Gastrocnemius medialis (tissue), 4 donors: ENCODE measurements around the gene MCM3AP. TPM values are rescaled to one million over a fixed set of nuclear protein-coding genes. Genes with fewer than 3 reads are reported as not detected.
"Not testable (repeated sequence)": the region's sequence is repeated elsewhere in the genome, so short reads cannot be mapped to it uniquely, and the experiment has no call there.

Experiments used
- ATAC-seq, 2 donors: fragments of 150-250 bp; one replicate each; pipeline ENCODE4 v1.9.1; 2016
- DNase-seq, 2 donors: peaks; one replicate each; pipeline ENCODE4 v3.0.0-alpha.2; 2019
- H3K27ac ChIP-seq, 4 donors: fragments of 200-600 bp; sonication (generic); 1 replicate in 1 of 4; 2 replicates in 3 of 4; pipeline ENCODE4 v1.5.1; 2016 to 2018; ENCODE audit warnings: mild to moderate bottlenecking in 2 of 4, moderate library complexity in 1 of 4
- H3K27me3 ChIP-seq, 3 donors: fragments of 200-600 bp; sonication (generic) in 2 of 3; 1 replicate in 1 of 3; 2 replicates in 2 of 3; pipeline versions ENCODE4 v1.5.1 to v1.6.0; 2016 to 2019; ENCODE audit warnings: mild to moderate bottlenecking in 1 of 3, moderate library complexity in 1 of 3
- H3K36me3 ChIP-seq, 2 donors: fragments of 200-600 bp; sonication (generic) in 1 of 2; one replicate each; pipeline ENCODE4 v1.5.1; 2017 to 2018
- H3K4me1 ChIP-seq, 2 donors: fragments of 200-600 bp; sonication (generic) in 1 of 2; one replicate each; pipeline ENCODE4 v1.5.1; 2016 to 2017; ENCODE audit warnings: mild to moderate bottlenecking in 2 of 2
- H3K4me3 ChIP-seq, 4 donors: fragments of 200-600 bp; sonication (generic) in 3 of 4; 1 replicate in 1 of 4; 2 replicates in 3 of 4; pipeline ENCODE4 v1.5.1; 2016 to 2019; ENCODE audit warnings: mild to moderate bottlenecking in 2 of 4
- H3K9me3 ChIP-seq, 3 donors: fragments of 200-600 bp; sonication (generic) in 2 of 3; 1 replicate in 1 of 3; 2 replicates in 2 of 3; pipeline ENCODE4 v1.5.1; 2016 to 2019
- POLR2A ChIP-seq, 2 donors: fragments of 450-650 bp; IDR thresholded peaks; one replicate each; pipeline ENCODE4 v1.6.1; 2017; ENCODE audit warnings: antibody characterized with exemption in 2 of 2, mild to moderate bottlenecking in 2 of 2, moderate library complexity in 2 of 2
- in situ Hi-C, 4 donors: fragments of 200-750 bp; cut with MboI; loops; one replicate each; pipeline versions ENCODE4 v1.15.0 to v1.8.0; 2017; ENCODE audit warnings: low sequenced_read_pairs in 4 of 4
- intact Hi-C: fragments of 100-400 bp; cut with DNase I; formaldehyde crosslinking; loops from one replicate; pipeline ENCODE4 v1.15.1; 2023; ENCODE audit warnings: low total_unique reads
- total RNA-seq, 4 donors: library from RNA; depleted of rRNA; stranded (reverse); fragments of >200 nt; gene quantifications; one replicate each; pipeline versions ENCODE4 v1.1.0 to v1.2.3, GENCODE V29; 2016
- TF ChIP-seq, protein P1 (sequence below), 5 experiments: fragments of 450-650 bp in 3 of 5; fragments of 200-600 bp in 2 of 5; sonication (generic) in 2 of 5; IDR thresholded peaks in 4 of 5; conservative IDR thresholded peaks in 1 of 5; 1 replicate in 4 of 5; 2 replicates in 1 of 5; pipeline ENCODE4 v1.5.1; 2016 to 2019; ENCODE audit warnings: antibody characterized with exemption in 5 of 5, mild to moderate bottlenecking in 3 of 5, moderate library complexity in 3 of 5

MCM3AP gene
- total RNA-seq, 4 donors from 2014 or later, result 52.1 to 155 (median 83.2) TPM

GRCh38 chr21:46226146-46226545 lies 59.3 kb downstream of the MCM3AP start:
- H3K36me3 ChIP-seq, result peaks cover 0 to 4% of the 10 kb centered on the region in 2 donors
- in situ Hi-C loops (no loop called here), intact Hi-C loops (loop anchor here (5.0 kb wide), 1 partner anchor 254 kb away; no protein-coding TSS in a partner anchor)
- no peaks in the 10 kb centered on the region for H3K27me3 ChIP-seq
- peak overlapping the region; percentile 83 to 99 (median 90) for H3K27ac ChIP-seq
- peaks cover 36 to 46% of the 10 kb centered on the region in 2 donors for H3K4me1 ChIP-seq
- H3K9me3 ChIP-seq, result no peaks in the 10 kb centered on the region
- peak; percentile 39 to 62 for TF ChIP-seq POLR2A (IDR thresholded peaks at IDR 0.05)
- TF ChIP-seq, protein P1, sequence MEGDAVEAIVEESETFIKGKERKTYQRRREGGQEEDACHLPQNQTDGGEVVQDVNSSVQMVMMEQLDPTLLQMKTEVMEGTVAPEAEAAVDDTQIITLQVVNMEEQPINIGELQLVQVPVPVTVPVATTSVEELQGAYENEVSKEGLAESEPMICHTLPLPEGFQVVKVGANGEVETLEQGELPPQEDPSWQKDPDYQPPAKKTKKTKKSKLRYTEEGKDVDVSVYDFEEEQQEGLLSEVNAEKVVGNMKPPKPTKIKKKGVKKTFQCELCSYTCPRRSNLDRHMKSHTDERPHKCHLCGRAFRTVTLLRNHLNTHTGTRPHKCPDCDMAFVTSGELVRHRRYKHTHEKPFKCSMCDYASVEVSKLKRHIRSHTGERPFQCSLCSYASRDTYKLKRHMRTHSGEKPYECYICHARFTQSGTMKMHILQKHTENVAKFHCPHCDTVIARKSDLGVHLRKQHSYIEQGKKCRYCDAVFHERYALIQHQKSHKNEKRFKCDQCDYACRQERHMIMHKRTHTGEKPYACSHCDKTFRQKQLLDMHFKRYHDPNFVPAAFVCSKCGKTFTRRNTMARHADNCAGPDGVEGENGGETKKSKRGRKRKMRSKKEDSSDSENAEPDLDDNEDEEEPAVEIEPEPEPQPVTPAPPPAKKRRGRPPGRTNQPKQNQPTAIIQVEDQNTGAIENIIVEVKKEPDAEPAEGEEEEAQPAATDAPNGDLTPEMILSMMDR (IDR thresholded peaks at IDR 0.05 in 4 of 5, conservative IDR thresholded peaks at IDR 0.05 in 1 of 5), result no peak
- peak overlapping the region in 1 of 4 donors; percentile 15 for H3K4me3 ChIP-seq
- DNase-seq (peak; percentile 44 to 50), ATAC-seq (peak in 1 of 2 donors; percentile 43)

DNA sequence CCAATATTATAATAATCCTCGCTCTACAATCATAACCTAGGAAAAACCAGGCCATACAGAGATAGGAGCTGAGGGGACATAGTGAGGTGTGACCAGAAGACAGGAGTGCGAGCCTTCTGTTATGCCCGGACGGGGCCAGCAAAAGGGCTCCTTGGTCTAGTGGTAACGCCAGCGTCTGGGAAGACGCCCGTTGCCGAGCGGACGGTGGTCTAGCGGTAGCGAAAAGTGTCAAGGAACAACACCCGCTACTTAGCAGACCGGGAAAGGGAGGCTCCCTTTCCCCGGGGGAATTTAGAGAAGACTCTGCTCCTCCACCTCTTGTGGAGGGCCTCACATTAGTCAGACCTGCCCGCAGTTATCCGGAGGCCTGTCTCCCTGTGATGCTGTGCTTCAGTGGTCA lies 61.8 kb downstream of the MCM3AP start:
- Histone ChIP-seq H3K4me1 (peaks cover 45 to 51% of the 10 kb centered on the region in 2 donors), H3K27ac (peak overlapping the region in 2 of 4 donors; percentile 71), H3K36me3 (peaks cover 0 to 23% of the 10 kb centered on the region in 2 donors)
- DNase-seq, H3K4me3 ChIP-seq, in situ Hi-C loops, ATAC-seq, H3K27me3 ChIP-seq, H3K9me3 ChIP-seq, intact Hi-C loops: not testable (repeated sequence)

DNA sequence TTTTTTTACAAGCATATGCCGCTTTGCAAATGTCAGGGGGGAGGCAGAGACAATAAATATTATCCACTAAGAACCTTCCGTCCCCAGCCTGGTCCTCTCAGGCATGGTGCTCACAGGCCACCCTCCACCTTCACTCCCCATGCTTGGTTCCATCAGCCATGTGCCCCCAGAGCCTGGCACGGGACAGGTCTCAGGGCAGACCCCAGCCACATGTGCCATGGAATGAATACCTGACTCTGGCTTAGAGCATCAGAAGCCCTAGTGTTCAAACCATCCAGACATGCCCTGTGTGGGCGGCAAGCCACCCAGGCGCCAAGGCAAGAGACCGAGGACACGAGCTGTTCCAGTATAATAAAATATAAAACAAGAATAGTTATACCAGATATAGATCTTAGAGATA lies 62.2 kb downstream of the MCM3AP start:
- no peaks in the 10 kb centered on the region for H3K27me3 ChIP-seq
- H3K4me1 ChIP-seq, result peaks cover 49 to 55% of the 10 kb centered on the region in 2 donors
- in situ Hi-C loops, result no loop called here
- intact Hi-C loops, result no loop called here
- H3K4me3 ChIP-seq, result no peak overlapping the region
- no peaks in the 10 kb centered on the region for H3K9me3 ChIP-seq
- peak overlapping the region; percentile 71 to 78 (median 74) for H3K27ac ChIP-seq
- ATAC-seq, result no peak
- peaks cover 0 to 23% of the 10 kb centered on the region in 2 donors for H3K36me3 ChIP-seq
- DNase-seq, result no peak
- TF ChIP-seq POLR2A (IDR thresholded peaks at IDR 0.05), result no peak
- TF ChIP-seq, protein P1 (IDR thresholded peaks at IDR 0.05 in 4 of 5, conservative IDR thresholded peaks at IDR 0.05 in 1 of 5), result no peak

- Histone ChIP-seq H3K9me3 (no peaks in the 10 kb centered on the region), H3K27ac (peak overlapping the region; percentile 71 to 78 (median 74)), H3K4me1 (peaks cover 47 to 56% of the 10 kb centered on the region in 2 donors), H3K27me3 (no peaks in the 10 kb centered on the region), H3K36me3 (peaks cover 0 to 23% of the 10 kb centered on the region in 2 donors), H3K4me3 (no peak overlapping the region)
- DNase-seq (peak; percentile 35 to 75), ATAC-seq (peak; percentile 12 to 38)
- TF ChIP-seq, protein P1 (IDR thresholded peaks at IDR 0.05 in 4 of 5, conservative IDR thresholded peaks at IDR 0.05 in 1 of 5), result no peak
- no peak for TF ChIP-seq POLR2A (IDR thresholded peaks at IDR 0.05)
- in situ Hi-C loops, result no loop called here
- intact Hi-C loops, result no loop called here
These were observed 62.8 kb downstream of the MCM3AP start for GRCh38 chr21:46222436-46223116.

- DNase-seq, result peak; percentile 22 to 74
These were observed 63.6 kb downstream of the MCM3AP start for GRCh38 chr21:46221664-46222435.

More at GRCh38 chr21:46221664-46222435, 63.6 kb downstream of the MCM3AP start:
- peak overlapping the region; percentile 71 to 78 (median 74) for H3K27ac ChIP-seq
- H3K4me3 ChIP-seq, result no peak overlapping the region
- intact Hi-C loops (no loop called here), in situ Hi-C loops (no loop called here)
- TF ChIP-seq POLR2A (IDR thresholded peaks at IDR 0.05), result no peak
- TF ChIP-seq, protein P1 (IDR thresholded peaks at IDR 0.05 in 4 of 5, conservative IDR thresholded peaks at IDR 0.05 in 1 of 5), result no peak
- H3K9me3 ChIP-seq, result no peaks in the 10 kb centered on the region
- peaks cover 0 to 23% of the 10 kb centered on the region in 2 donors for H3K36me3 ChIP-seq
- ATAC-seq, result peak; percentile 31 to 70
- no peaks in the 10 kb centered on the region for H3K27me3 ChIP-seq
- peaks cover 40 to 49% of the 10 kb centered on the region in 2 donors for H3K4me1 ChIP-seq
